Measurements from ENCODE around the gene HCAR1.
"Not testable (repeated sequence)": the region's sequence is repeated elsewhere in the genome, so short reads cannot be mapped to it uniquely, and the experiment has no call there.

HCAR1 gene

GRCh38 chr12:122725452-122726079 is 5.1 kb downstream of the HCAR1 start:
- in situ Hi-C loops (cut with MboI; ENCODE audit: low pct_unique_long_range_greater_than_20kb, low sequenced_read_pairs): loop anchor here (25.0 kb wide), 1 partner anchor 88 kb away; no protein-coding TSS in a partner anchor
- DNase-seq: no peak

- no peak for DNase-seq
- in situ Hi-C loops (cut with MboI; ENCODE audit: low pct_unique_long_range_greater_than_20kb, low sequenced_read_pairs): loop anchor here (25.0 kb wide), 1 partner anchor 87 kb away; no protein-coding TSS in a partner anchor
These were observed 5.9 kb downstream of the HCAR1 start for GRCh38 chr12:122724641-122725243.

DNA sequence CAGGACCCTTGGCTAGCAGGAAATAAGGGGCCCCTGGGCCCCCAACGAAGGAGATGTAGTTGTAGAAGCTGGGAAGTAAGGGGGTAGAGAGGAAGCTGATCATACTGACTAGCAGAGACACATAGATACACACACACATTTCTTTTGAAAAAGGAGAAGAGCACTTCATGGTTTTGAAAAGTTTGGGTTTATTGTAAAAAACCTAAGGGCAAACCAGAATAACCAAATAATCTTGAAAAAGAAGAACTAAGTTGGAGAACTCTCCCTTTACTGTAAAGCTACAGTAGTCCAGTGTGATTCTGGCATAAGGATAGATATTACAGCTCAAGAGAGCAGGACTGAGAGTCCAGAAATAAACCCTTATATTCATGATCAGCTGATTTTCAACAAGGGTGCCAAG is 8.3 kb downstream of the HCAR1 start:
- DNase-seq: peak; percentile 52
- in situ Hi-C loops (cut with MboI; ENCODE audit: low pct_unique_long_range_greater_than_20kb, low sequenced_read_pairs): no loop called here

- no peak for DNase-seq
- in situ Hi-C loops (cut with MboI; ENCODE audit: low pct_unique_long_range_greater_than_20kb, low sequenced_read_pairs): no loop called here
These were observed 9.5 kb downstream of the HCAR1 start for GRCh38 chr12:122721057-122721545.

GRCh38 chr12:122716658-122717057 is 14.0 kb downstream of the HCAR1 start, which contains the start of gene HCAR3:
TSS of gene HCAR3 (minus strand) at chr12:122716811. CDS start at chr12:122716737, 74 bp downstream.
- DNase-seq; in situ Hi-C loops (cut with MboI; ENCODE audit: low pct_unique_long_range_greater_than_20kb, low sequenced_read_pairs): not testable (repeated sequence)

- in situ Hi-C loops (cut with MboI; ENCODE audit: low pct_unique_long_range_greater_than_20kb, low sequenced_read_pairs); DNase-seq: not testable (repeated sequence)
These were observed 15.4 kb downstream of the HCAR1 start for GRCh38 chr12:122715211-122715610.

DNA sequence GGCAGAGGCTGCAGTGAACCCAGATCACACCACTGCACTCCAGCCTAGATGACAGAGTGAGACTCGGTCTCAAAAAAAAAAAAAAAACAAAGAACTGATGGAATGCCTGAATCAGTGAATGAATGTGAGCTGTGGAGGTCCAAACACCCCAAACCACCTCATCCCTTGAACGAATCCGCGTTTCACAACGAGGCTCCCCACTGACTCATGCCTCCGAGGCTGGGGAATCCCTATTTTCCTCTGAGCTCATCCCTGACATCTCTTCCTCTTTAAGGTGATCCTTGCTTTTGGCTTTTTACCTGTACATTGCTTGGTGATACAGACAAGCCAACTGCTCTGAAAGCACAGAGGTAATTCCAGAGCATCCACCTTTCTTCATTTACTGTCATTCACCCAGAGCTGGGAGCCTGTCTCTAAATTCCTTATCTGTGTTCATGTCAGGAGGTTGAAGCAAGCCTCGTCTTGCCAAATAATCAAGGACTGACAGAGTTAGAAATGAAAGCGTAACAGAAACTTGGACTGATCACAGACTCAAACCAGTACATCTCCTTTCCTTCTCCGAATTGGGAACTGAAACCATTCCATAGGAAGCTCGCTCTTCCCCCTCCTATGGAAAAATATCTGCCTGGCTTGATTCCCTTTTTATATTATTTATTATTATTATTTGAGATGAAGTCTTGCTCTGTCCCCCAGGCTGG is 17.0 kb downstream of the HCAR1 start:
- in situ Hi-C loops (cut with MboI; ENCODE audit: low pct_unique_long_range_greater_than_20kb, low sequenced_read_pairs); DNase-seq: not testable (repeated sequence)

DNA sequence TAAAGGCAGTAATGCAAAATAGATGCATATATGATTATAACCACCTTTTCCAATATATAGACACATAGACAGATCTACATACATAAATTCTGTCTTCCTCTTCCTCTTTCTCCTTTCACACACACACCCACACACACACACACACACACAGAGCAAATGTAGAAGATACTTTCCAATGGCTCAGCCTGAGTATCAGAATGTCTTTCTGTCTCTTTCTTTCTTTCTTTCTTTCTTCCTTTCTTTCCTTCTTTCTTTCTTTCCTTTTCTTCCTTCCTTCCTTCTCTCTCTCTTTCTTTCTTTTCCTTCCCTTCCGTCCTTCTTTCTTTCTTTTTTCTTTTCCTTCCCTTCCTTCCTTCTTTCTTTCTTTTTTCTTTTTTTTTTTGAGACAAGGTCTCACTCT is 19.4 kb downstream of the HCAR1 start:
- peak; percentile 56 for DNase-seq
- in situ Hi-C loops (cut with MboI; ENCODE audit: low pct_unique_long_range_greater_than_20kb, low sequenced_read_pairs): not testable (repeated sequence)

DNA sequence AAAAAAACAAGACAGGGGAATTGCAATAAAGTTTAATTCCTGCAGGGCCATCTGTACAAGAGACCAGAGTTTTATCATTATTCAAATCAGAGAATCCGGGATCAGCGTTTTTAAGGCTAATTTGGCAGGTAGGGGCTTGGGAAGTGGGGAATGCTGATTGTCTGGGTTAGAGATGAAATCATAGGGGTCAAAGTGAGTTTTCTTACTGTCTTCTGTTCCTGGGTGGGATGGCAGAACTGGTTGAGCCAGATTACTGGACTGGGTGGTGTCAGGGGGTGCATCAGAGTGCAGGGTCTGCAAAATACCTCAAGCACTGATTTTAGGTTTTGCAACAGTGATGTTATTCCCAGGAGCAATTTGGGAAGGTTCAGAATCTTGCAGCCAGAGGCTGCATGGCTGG is 20.3 kb downstream of the HCAR1 start:
- in situ Hi-C loops (cut with MboI; ENCODE audit: low pct_unique_long_range_greater_than_20kb, low sequenced_read_pairs); DNase-seq: not testable (repeated sequence)

- in situ Hi-C loops (cut with MboI; ENCODE audit: low pct_unique_long_range_greater_than_20kb, low sequenced_read_pairs); DNase-seq: not testable (repeated sequence)
These were observed 21.4 kb downstream of the HCAR1 start for GRCh38 chr12:122709287-122709686.

DNA sequence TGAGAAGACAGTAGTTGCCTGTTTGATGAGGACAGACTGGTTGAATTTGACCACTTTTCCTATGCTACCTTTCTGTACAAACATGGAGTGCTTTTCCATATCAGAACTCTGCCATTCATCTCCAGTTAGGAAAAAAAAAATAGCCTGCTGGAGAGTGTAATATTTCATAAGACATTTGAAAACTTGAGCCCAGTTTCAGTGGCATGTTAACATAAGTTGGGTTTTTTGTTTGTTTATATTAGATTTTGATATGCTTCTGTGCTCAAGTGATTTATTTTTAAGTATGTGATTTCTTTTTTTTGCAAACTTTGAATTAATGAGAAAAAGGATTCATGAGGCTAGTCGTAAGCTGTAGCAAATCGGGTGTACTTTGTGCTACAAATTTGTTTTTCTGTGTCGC is 26.8 kb downstream of the HCAR1 start:
- DNase-seq; in situ Hi-C loops (cut with MboI; ENCODE audit: low pct_unique_long_range_greater_than_20kb, low sequenced_read_pairs): not testable (repeated sequence)

- in situ Hi-C loops (cut with MboI; ENCODE audit: low pct_unique_long_range_greater_than_20kb, low sequenced_read_pairs); DNase-seq: not testable (repeated sequence)
These were observed 27.6 kb downstream of the HCAR1 start, which contains the start of gene HCAR2 for GRCh38 chr12:122702890-122703611. TSS of gene HCAR2 (minus strand) at chr12:122703357. CDS start at chr12:122703283, 74 bp downstream.

DNA sequence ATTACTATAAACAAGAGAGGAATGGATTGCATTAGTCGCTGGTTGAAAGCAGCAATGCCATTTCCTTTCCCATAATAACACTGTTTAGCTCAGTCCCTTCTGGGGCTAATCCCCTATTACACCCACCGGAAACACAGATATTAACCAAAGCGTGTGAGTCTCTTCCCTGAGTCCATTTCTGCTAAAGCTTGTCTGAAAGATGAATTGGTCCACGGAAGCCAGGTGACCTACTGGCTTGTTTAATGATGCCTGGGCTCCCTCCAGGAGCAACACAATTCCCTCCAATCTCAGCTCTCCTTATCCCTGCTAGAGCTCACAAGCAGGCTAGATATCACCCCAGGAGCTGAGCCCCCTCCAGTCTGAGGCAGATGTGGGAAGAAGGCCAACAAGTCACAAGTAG is 29.2 kb downstream of the HCAR1 start:
- in situ Hi-C loops (cut with MboI; ENCODE audit: low pct_unique_long_range_greater_than_20kb, low sequenced_read_pairs); DNase-seq: not testable (repeated sequence)

GRCh38 chr12:122700038-122700710 is 30.5 kb downstream of the HCAR1 start:
- in situ Hi-C loops (cut with MboI; ENCODE audit: low pct_unique_long_range_greater_than_20kb, low sequenced_read_pairs); DNase-seq: not testable (repeated sequence)

- DNase-seq; in situ Hi-C loops (cut with MboI; ENCODE audit: low pct_unique_long_range_greater_than_20kb, low sequenced_read_pairs): not testable (repeated sequence)
These were observed 33.7 kb downstream of the HCAR1 start for GRCh38 chr12:122696922-122697321.

GRCh38 chr12:122691566-122691965 is 39.1 kb downstream of the HCAR1 start:
- in situ Hi-C loops (cut with MboI; ENCODE audit: low pct_unique_long_range_greater_than_20kb, low sequenced_read_pairs): no loop called here
- DNase-seq: no peak

DNA sequence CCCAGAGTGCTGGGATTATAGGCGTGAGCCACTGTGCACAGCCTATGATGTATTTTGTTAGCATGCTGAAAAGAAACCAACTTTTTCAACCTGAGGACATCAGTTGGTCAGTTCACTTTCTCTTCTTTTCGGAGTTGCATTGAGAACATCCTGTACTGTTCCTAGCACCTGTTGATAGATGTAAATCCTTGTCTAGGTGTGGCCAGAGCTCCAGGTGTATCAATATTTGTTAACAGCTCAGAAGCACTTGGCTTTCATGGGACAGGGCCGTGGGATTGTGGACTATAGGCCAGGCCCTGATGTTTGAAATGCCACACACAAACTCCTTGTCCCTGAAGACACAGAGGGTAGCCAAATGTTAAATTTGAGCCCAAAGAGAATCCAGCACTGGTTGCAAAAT is 42.4 kb downstream of the HCAR1 start:
- in situ Hi-C loops (cut with MboI; ENCODE audit: low pct_unique_long_range_greater_than_20kb, low sequenced_read_pairs): no loop called here
- DNase-seq: no peak

- no peak for DNase-seq
- in situ Hi-C loops (cut with MboI; ENCODE audit: low pct_unique_long_range_greater_than_20kb, low sequenced_read_pairs): no loop called here
These were observed 43.6 kb downstream of the HCAR1 start for GRCh38 chr12:122687086-122687485.

GRCh38 chr12:122686538-122686937 is 44.1 kb downstream of the HCAR1 start:
- in situ Hi-C loops (cut with MboI; ENCODE audit: low pct_unique_long_range_greater_than_20kb, low sequenced_read_pairs): no loop called here
- DNase-seq: no peak
